ENCODE data around the gene RCN1.

The RCN1 gene

GRCh38 chr11:32145282-32145681 lies 54.4 kb downstream of the RCN1 start:
- in situ Hi-C loops (cut with HindIII; ENCODE audit: low sequenced_read_pairs) = no loop called here
- no peak for TF ChIP-seq CTCF (IDR thresholded peaks at IDR 0.05; ENCODE audit: low read depth, low read length)
- no peak for DNase-seq (ENCODE audit: low read depth, low spot score)
- no peak overlapping the region for H3K4me3 ChIP-seq (ENCODE audit: low read depth, low read length)

DNA sequence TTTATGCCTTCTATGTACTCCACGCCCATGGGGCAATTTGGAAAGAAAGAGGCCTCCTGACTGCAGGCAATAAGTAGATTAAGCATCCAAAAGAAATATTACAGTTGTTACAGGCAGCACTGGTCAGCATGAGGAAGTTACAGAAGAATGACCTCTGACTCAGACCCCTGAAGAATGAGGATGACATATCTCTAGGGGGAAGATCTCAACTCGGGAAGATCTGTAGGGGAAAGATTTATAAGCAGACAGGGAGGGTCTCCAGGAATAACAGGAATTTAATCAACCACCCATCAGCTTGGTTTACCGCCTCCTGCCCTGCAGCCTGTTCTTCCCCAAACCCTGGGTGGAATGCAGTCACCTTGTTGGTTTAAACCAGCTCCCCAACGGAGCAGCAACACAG lies 58.0 kb downstream of the RCN1 start:
- H3K4me3 ChIP-seq (ENCODE audit: low read depth, low read length) = no peak overlapping the region
- DNase-seq (ENCODE audit: low read depth, low spot score) = no peak
- in situ Hi-C loops (cut with HindIII; ENCODE audit: low sequenced_read_pairs) = no loop called here
- TF ChIP-seq CTCF (IDR thresholded peaks at IDR 0.05; ENCODE audit: low read depth, low read length) = no peak

GRCh38 chr11:32149748-32150147 lies 58.9 kb downstream of the RCN1 start:
- no peak for TF ChIP-seq CTCF (IDR thresholded peaks at IDR 0.05; ENCODE audit: low read depth, low read length)
- no peak for DNase-seq (ENCODE audit: low read depth, low spot score)
- H3K4me3 ChIP-seq (ENCODE audit: low read depth, low read length) = no peak overlapping the region
- in situ Hi-C loops (cut with HindIII; ENCODE audit: low sequenced_read_pairs) = no loop called here

- TF ChIP-seq CTCF (IDR thresholded peaks at IDR 0.05; ENCODE audit: low read depth, low read length) = no peak
- in situ Hi-C loops (cut with HindIII; ENCODE audit: low sequenced_read_pairs) = no loop called here
- no peak for DNase-seq (ENCODE audit: low read depth, low spot score)
- H3K4me3 ChIP-seq (ENCODE audit: low read depth, low read length) = no peak overlapping the region
Measured at GRCh38 chr11:32151027-32151426, 60.2 kb downstream of the RCN1 start.

DNA sequence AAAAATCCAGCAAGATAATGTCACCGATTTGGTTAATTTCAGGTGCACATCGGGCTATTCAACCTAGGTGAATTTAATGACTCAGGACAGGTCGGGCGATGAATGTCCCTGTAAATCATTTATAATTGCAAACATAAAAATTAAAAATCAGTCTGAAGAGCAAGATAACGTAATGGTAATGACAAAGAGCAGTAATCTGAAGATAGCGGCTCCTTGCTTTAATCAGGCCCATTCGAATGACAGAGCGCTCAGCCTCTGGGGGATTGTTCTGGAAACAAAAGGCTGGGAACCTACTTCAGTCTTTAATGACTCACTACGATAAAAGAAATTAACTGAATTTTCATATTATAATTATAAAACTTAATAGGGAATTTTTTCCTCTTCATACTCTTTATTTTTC lies 61.3 kb downstream of the RCN1 start:
- in situ Hi-C loops (cut with HindIII; ENCODE audit: low sequenced_read_pairs) = no loop called here
- H3K4me3 ChIP-seq (ENCODE audit: low read depth, low read length) = no peak overlapping the region
- no peak for TF ChIP-seq CTCF (IDR thresholded peaks at IDR 0.05; ENCODE audit: low read depth, low read length)
- no peak for DNase-seq (ENCODE audit: low read depth, low spot score)

- no peak for DNase-seq (ENCODE audit: low read depth, low spot score)
- in situ Hi-C loops (cut with HindIII; ENCODE audit: low sequenced_read_pairs) = no loop called here
- TF ChIP-seq CTCF (IDR thresholded peaks at IDR 0.05; ENCODE audit: low read depth, low read length) = no peak
- no peak overlapping the region for H3K4me3 ChIP-seq (ENCODE audit: low read depth, low read length)
Measured at GRCh38 chr11:32152821-32153220, 61.9 kb downstream of the RCN1 start.

DNA sequence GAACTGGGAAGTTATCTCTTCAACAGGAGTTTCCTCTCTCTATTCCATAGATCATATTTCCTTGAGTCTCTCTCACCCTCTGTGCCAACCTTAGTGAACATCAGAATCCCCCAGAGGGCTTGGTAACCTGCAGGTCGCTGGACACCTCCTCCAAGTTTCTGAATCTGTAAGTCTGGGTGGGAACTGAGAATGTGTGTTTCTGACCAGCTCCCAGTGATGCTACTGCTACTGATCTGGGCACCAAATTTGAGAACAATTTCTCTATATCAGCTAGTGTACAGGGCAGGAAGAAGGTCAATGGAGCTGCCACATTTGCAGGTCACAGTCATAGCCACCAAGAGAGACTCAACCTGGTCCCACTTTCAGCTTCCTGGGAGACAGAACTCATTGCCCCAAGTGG lies 62.9 kb downstream of the RCN1 start:
- TF ChIP-seq CTCF (IDR thresholded peaks at IDR 0.05; ENCODE audit: low read depth, low read length) = no peak
- in situ Hi-C loops (cut with HindIII; ENCODE audit: low sequenced_read_pairs) = no loop called here
- DNase-seq (ENCODE audit: low read depth, low spot score) = no peak
- H3K4me3 ChIP-seq (ENCODE audit: low read depth, low read length) = no peak overlapping the region
